Esophagus squamous epithelium (tissue), 5 donors: ENCODE measurements around the gene RASL10B. TPM values are rescaled to one million over a fixed set of nuclear protein-coding genes. Genes with fewer than 3 reads are reported as not detected.

Source experiments
- DNase-seq: peaks from one replicate; lab custom pipeline; 2025; lab: John Stamatoyannopoulos, UW
- H3K27ac ChIP-seq, 4 donors: fragments of 200-600 bp; sonication (generic); one replicate each; pipeline ENCODE4 v1.5.1; 2016 to 2019; ENCODE audit warnings: mild to moderate bottlenecking in 1 of 4
- H3K27me3 ChIP-seq, 4 donors: fragments of 200-600 bp; sonication (generic); 1 replicate in 3 of 4; 2 replicates in 1 of 4; pipeline versions ENCODE4 v1.5.1 to v1.6.0; 2017 to 2021; ENCODE audit warnings: antibody characterized with exemption in 1 of 4
- H3K36me3 ChIP-seq, 3 donors: fragments of 200-600 bp; sonication (generic); one replicate each; pipeline ENCODE4 v1.5.1; 2016 to 2019
- H3K4me1 ChIP-seq, 3 donors: fragments of 200-600 bp; sonication (generic); one replicate each; pipeline ENCODE4 v1.5.1; 2017 to 2019
- H3K4me3 ChIP-seq, 4 donors: fragments of 200-600 bp; sonication (generic); 1 replicate in 3 of 4; 2 replicates in 1 of 4; pipeline ENCODE4 v1.5.1; 2016 to 2019; ENCODE audit warnings: mild to moderate bottlenecking in 2 of 4, moderate library complexity in 1 of 4
- H3K9me3 ChIP-seq, 3 donors: fragments of 200-600 bp; sonication (generic); one replicate each; pipeline ENCODE4 v1.5.1; 2016 to 2019
- POLR2A ChIP-seq, 4 donors: fragments of 450-650 bp; IDR thresholded peaks; one replicate each; pipeline ENCODE4 v1.6.1; 2017; ENCODE audit warnings: antibody characterized with exemption in 4 of 4, mild to moderate bottlenecking in 4 of 4, moderate library complexity in 3 of 4
- WGBS, 2 donors: methylation state at CpG; one replicate each; pipeline ENCODE4 v1.1.5; 2018; 5-methylcytosine and 5-hydroxymethylcytosine counted together
- intact Hi-C: fragments of 100-400 bp; cut with DNase I; formaldehyde crosslinking; loops from one replicate; pipeline ENCODE4 v1.15.0; 2022
- total RNA-seq, 4 donors: library from RNA; depleted of rRNA; stranded (reverse); fragments of >200 nt; gene quantifications; one replicate each; pipeline ENCODE4 v1.1.0, GENCODE V29; 2016
- TF ChIP-seq, protein P1 (sequence below), 6 experiments: fragments of 450-650 bp in 4 of 6; fragments of 200-600 bp in 2 of 6; sonication (generic) in 2 of 6; IDR thresholded peaks; one replicate each; pipeline ENCODE4 v1.5.1; 2016 to 2019; ENCODE audit warnings: antibody characterized with exemption in 6 of 6, mild to moderate bottlenecking in 4 of 6, moderate library complexity in 4 of 6
- donor health status: DM: yes; HTN: yes; CAD: no.

RASL10B gene
- total RNA-seq, 4 donors from 2014 or later: 0.34 to 1.5 (median 0.89) TPM

DNA sequence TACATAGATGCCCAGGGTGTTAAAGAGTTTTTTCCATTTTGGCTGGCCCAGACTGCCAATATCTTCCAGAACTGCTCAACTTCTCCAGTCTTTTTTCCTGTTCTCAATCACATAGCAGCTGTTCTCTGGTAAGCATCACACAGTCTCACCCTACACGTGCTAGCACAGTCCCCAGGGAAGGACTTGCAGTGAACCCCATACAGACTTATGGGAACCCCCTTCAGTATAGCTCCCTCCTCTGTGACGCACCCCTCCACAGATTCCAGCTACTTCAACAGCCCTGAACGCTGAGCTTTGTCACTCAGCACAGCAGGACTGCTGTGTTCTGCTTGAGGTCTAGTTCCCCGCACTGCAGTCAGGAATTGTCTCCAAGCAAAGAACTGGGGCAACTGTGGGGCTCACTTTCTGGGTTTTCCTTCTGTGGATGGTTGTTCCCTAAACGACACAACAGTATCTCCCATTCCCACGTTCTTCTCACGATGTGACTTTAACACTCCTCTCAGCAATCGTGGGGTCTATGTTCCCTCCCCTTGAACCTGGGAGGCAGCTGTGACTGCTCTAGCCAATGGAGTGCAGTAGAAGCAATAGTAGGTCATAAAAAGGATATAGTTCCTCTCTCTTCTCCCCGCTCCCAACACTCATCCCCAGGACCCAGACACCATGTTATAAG, 60.4 kb downstream of the RASL10B start:
- intact Hi-C loops: no loop called here
- WGBS, 2 donors: 63 to 66% methylated on average over 9 of the region's 9 CpGs
- Histone ChIP-seq H3K4me3 (peak overlapping the region in 1 of 4 donors; percentile 94), H3K9me3 (no peaks in the 10 kb centered on the region), H3K4me1 (peaks cover 25 to 97% (median 67%) of the 10 kb centered on the region in 3 donors), H3K36me3 (no peaks in the 10 kb centered on the region), H3K27me3 (peaks cover 0 to 36% (median 0%) of the 10 kb centered on the region in 4 donors), H3K27ac (peak overlapping the region; percentile 28 to 88 (median 64))
- no peak for DNase-seq
- TF ChIP-seq POLR2A (IDR thresholded peaks at IDR 0.05): no peak
- TF ChIP-seq, protein P1, sequence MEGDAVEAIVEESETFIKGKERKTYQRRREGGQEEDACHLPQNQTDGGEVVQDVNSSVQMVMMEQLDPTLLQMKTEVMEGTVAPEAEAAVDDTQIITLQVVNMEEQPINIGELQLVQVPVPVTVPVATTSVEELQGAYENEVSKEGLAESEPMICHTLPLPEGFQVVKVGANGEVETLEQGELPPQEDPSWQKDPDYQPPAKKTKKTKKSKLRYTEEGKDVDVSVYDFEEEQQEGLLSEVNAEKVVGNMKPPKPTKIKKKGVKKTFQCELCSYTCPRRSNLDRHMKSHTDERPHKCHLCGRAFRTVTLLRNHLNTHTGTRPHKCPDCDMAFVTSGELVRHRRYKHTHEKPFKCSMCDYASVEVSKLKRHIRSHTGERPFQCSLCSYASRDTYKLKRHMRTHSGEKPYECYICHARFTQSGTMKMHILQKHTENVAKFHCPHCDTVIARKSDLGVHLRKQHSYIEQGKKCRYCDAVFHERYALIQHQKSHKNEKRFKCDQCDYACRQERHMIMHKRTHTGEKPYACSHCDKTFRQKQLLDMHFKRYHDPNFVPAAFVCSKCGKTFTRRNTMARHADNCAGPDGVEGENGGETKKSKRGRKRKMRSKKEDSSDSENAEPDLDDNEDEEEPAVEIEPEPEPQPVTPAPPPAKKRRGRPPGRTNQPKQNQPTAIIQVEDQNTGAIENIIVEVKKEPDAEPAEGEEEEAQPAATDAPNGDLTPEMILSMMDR (IDR thresholded peaks at IDR 0.05): no peak

Other genes with a start within 250 kb of the RASL10B start
- gene SLFN12L, start 194.0 kb upstream of the RASL10B start, total RNA-seq: 1 to 10 TPM in 3 of 4 donors, under 1 TPM in 1; 0.50 to 3.4 (median 1.2) TPM
- not detected for gene SLFN14, start 170.8 kb upstream of the RASL10B start, total RNA-seq
- gene PEX12, start 153.1 kb upstream of the RASL10B start, total RNA-seq: 1 to 10 TPM in 3 of 4 donors, under 1 TPM in 1; 0.95 to 4.4 (median 3.6) TPM
- 10 to 100 TPM in 3 of 4 donors, 1 to 10 TPM in 1; 9.7 to 99.4 (median 37.4) TPM for gene AP2B1, start 144.3 kb upstream of the RASL10B start, total RNA-seq
- not detected for gene GAS2L2, start 21.6 kb downstream of the RASL10B start, total RNA-seq
- gene C17orf50, start 29.2 kb downstream of the RASL10B start, total RNA-seq: not detected
- gene MMP28, start 64.0 kb downstream of the RASL10B start, total RNA-seq: 10 to 100 TPM; 29.1 to 61.0 (median 35.2) TPM
- gene TAF15, start 77.8 kb downstream of the RASL10B start, total RNA-seq: 100 to 1,000 TPM in 1 of 4 donors, 10 to 100 TPM in 3; 48.7 to 111 (median 66.7) TPM
- gene HEATR9, start 137.3 kb downstream of the RASL10B start, total RNA-seq: under 1 TPM in 1 of 4 donors, not detected in 3; 0.15 TPM
- gene CCL5, start 148.7 kb downstream of the RASL10B start, total RNA-seq: 10 to 100 TPM in 1 of 4 donors, 1 to 10 TPM in 3; 1.5 to 25.2 (median 2.8) TPM
- gene RDM1, start 199.1 kb downstream of the RASL10B start, total RNA-seq: 1 to 10 TPM in 1 of 4 donors, under 1 TPM in 3; 0.38 to 4.0 (median 0.45) TPM
- not detected for gene LYZL6, start 212.1 kb downstream of the RASL10B start, total RNA-seq
- under 1 TPM in 1 of 4 donors, not detected in 3; 0.95 TPM for gene CCL16, start 249.9 kb downstream of the RASL10B start, total RNA-seq